ENCODE data around the gene PPP2R3B.
"Not testable (repeated sequence)": the region's sequence is repeated elsewhere in the genome, so short reads cannot be mapped to it uniquely, and the experiment has no call there.

DNA sequence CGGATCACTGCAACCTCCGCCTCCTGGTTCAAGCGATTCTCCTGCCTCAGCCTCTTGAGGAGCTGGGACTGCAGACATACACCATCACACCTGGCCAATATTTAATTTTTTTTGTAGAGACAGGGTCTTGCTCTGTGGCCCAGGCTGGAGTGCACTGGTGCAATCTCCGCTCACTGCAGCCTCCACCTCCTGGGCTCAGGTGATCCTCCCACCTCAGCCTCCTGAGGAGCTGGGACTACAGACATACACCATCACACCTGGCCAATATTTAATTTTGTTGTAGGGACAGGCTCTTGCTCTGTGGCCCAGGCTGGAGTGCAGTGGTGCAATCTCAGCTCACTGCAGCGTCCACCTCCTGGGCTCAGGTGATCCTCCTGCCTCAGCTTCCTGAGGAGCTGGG, 28.8 kb upstream of the PPP2R3B start:
- TF ChIP-seq SUZ12 (IDR thresholded peaks at IDR 0.05); BHLHE40 (IDR thresholded peaks at IDR 0.05; ENCODE audit: borderline replicate concordance): not testable (repeated sequence)
- TF ChIP-seq, protein P1, sequence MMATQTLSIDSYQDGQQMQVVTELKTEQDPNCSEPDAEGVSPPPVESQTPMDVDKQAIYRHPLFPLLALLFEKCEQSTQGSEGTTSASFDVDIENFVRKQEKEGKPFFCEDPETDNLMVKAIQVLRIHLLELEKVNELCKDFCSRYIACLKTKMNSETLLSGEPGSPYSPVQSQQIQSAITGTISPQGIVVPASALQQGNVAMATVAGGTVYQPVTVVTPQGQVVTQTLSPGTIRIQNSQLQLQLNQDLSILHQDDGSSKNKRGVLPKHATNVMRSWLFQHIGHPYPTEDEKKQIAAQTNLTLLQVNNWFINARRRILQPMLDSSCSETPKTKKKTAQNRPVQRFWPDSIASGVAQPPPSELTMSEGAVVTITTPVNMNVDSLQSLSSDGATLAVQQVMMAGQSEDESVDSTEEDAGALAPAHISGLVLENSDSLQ (IDR thresholded peaks at IDR 0.05): not testable (repeated sequence)
